Testis (tissue), 3 donors: Measurements from ENCODE around the gene AS3MT. TPM values are rescaled to one million over a fixed set of nuclear protein-coding genes. Genes with fewer than 3 reads are reported as not detected.
"Not testable (repeated sequence)": the region's sequence is repeated elsewhere in the genome, so short reads cannot be mapped to it uniquely, and the experiment has no call there.

Experiments
- DNase-seq: peaks from one replicate; pipeline ENCODE4 v3.0.0-alpha.2; 2019
- H3K27ac ChIP-seq, 2 donors: fragments of 200-600 bp; sonication (generic); one replicate each; pipeline ENCODE4 v1.5.1; 2019
- H3K27me3 ChIP-seq: fragments of 200-600 bp; sonication (generic); one replicate; pipeline ENCODE4 v1.5.1; 2019
- H3K36me3 ChIP-seq: fragments of 200-600 bp; sonication (generic); one replicate; pipeline ENCODE4 v1.5.1; 2017; ENCODE audit warnings: low read depth; ENCODE audit errors: missing control alignments
- H3K4me1 ChIP-seq: fragments of 200-600 bp; sonication (generic); one replicate; pipeline ENCODE4 v1.5.1; 2019
- H3K4me3 ChIP-seq, 2 donors: fragments of 200-600 bp; sonication (generic); one replicate each; pipeline ENCODE4 v1.5.1; 2017 to 2019
- H3K9me3 ChIP-seq: fragments of 200-600 bp; sonication (generic); one replicate; pipeline ENCODE4 v1.5.1; 2017
- POLR2A ChIP-seq: fragments of 450-650 bp; IDR thresholded peaks from one replicate; pipeline ENCODE4 v1.6.1; 2017; ENCODE audit warnings: antibody characterized with exemption, mild to moderate bottlenecking, moderate library complexity
- WGBS, 2 donors: methylation state at CpG; one replicate each; pipeline ENCODE4 v1.1.5; 2018; 5-methylcytosine and 5-hydroxymethylcytosine counted together
- intact Hi-C: fragments of 100-400 bp; cut with DNase I; formaldehyde crosslinking; loops from one replicate; pipeline ENCODE4 v1.15.1; 2023; ENCODE audit warnings: low total_unique reads
- polyA plus RNA-seq: library from polyadenylated mRNA; stranded (reverse); fragments of 350-450 nt; fragmentation: Illumina TruSeq; extraction: RNeasy Lipid Tissue Mini Kit (QIAGEN cat#74804); gene quantifications from one replicate; pipeline ENCODE4 v1.2.3, GENCODE V29; 2014; ENCODE audit warnings: low read depth, low replicate concordance; ENCODE audit not compliant: insufficient read depth
- total RNA-seq, 2 donors: library from RNA; depleted of rRNA; stranded (reverse); fragments of >200 nt; gene quantifications; one replicate each; pipeline ENCODE4 v1.2.3, GENCODE V29; 2016
- TF ChIP-seq, protein P1 (sequence below), 3 experiments: fragments of 450-650 bp in 2 of 3; fragments of 200-600 bp in 1 of 3; sonication (generic) in 1 of 3; IDR thresholded peaks; one replicate each; pipeline ENCODE4 v1.5.1; 2016 to 2019; ENCODE audit warnings: antibody characterized with exemption in 3 of 3, mild to moderate bottlenecking in 2 of 3, moderate library complexity in 1 of 3

Gene AS3MT
- total and polyA plus RNA-seq, 3 donors from 2014 or later = 15.0 to 19.2 (median 18.3) TPM

DNA sequence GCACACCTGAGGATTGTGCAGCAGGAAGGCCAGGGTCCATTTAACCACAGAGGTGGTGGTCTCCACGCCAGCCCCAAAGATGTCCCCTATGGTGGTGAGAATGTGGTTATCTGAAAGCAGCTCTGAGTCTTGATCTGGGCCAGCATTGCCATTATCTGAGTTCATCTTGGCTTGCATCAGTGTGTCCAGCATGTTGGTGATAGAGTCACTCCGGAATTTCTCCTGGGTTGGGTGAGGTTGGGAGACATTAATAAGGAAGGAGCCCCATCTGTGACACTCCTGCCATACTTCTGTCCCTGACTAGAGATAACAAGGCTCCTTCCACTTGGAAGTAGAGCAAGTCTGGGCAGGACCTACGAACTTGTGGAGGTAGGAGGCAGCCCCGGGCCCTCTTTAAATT is 36.3 kb upstream of the AS3MT start:
- 88 to 90% methylated on average over 4 of the region's 4 CpGs for WGBS, 2 donors
- Histone ChIP-seq H3K4me1 (peaks cover 8% of the 10 kb centered on the region), H3K4me3 (no peak overlapping the region), H3K27ac (no peak overlapping the region), H3K27me3 (no peaks in the 10 kb centered on the region), H3K36me3 (no peaks in the 10 kb centered on the region), H3K9me3 (no peaks in the 10 kb centered on the region)
- no peak for TF ChIP-seq POLR2A
- TF ChIP-seq, protein P1, sequence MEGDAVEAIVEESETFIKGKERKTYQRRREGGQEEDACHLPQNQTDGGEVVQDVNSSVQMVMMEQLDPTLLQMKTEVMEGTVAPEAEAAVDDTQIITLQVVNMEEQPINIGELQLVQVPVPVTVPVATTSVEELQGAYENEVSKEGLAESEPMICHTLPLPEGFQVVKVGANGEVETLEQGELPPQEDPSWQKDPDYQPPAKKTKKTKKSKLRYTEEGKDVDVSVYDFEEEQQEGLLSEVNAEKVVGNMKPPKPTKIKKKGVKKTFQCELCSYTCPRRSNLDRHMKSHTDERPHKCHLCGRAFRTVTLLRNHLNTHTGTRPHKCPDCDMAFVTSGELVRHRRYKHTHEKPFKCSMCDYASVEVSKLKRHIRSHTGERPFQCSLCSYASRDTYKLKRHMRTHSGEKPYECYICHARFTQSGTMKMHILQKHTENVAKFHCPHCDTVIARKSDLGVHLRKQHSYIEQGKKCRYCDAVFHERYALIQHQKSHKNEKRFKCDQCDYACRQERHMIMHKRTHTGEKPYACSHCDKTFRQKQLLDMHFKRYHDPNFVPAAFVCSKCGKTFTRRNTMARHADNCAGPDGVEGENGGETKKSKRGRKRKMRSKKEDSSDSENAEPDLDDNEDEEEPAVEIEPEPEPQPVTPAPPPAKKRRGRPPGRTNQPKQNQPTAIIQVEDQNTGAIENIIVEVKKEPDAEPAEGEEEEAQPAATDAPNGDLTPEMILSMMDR (IDR thresholded peaks at IDR 0.05) = no peak
- intact Hi-C loops = loop anchor here (10.0 kb wide), 1 partner anchor 72 kb away; no protein-coding TSS in a partner anchor
- DNase-seq = no peak

DNA sequence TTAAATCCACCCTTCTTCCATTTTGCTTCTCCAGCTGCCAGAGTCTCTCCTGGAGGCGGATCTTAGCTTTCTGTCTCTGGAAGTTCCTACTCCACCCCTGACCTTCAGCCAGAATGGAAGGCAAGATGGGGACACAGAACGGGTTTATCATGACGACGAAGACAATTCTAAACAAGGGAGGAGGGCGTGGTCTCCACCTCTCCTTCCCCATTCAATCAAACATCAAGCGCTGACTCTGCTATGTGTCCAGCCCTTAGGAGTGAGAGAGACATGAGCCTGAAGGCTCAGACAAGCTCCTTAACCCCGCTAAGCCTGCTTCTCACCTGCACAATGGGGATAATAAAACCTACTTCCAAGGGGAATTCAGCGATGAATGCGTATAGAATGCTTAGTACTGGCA is 35.1 kb upstream of the AS3MT start:
- Histone ChIP-seq H3K27me3 (no peaks in the 10 kb centered on the region), H3K4me3 (no peak overlapping the region), H3K36me3 (no peaks in the 10 kb centered on the region), H3K4me1 (peaks cover 8% of the 10 kb centered on the region), H3K27ac (no peak overlapping the region), H3K9me3 (no peaks in the 10 kb centered on the region)
- TF ChIP-seq, protein P1 (IDR thresholded peaks at IDR 0.05) = no peak
- TF ChIP-seq POLR2A = no peak
- DNase-seq = no peak
- 64 to 69% methylated on average over 9 of the region's 9 CpGs for WGBS, 2 donors
- intact Hi-C loops = loop anchor here (10.0 kb wide), 1 partner anchor 71 kb away; no protein-coding TSS in a partner anchor

DNA sequence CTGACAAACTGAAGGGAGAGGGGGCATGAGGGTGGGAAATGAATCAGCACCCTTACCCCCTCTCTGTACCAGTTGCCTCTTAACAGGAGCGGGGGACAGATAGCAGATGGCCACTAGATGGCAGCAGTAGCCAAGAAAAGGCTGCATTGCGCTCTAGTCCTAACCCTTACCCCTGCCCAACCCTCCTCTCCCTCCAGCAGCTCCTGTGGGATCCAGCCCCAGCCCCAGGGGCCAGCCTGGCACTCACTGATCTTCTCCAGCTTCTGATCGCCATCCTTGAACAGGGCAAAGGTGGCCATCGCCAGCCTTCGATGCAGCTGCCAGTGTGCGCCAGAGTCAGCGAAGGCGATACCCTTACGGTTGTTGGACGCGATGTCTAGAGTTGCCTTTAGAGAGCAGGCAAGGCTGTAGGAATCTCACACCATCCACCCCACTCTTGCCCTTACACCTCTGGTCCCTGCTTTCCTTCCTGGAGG is 34.2 kb upstream of the AS3MT start:
- WGBS, 2 donors = 74 to 100% methylated on average over 4 to 11 of the region's 11 CpGs
- intact Hi-C loops = loop anchor here (10.0 kb wide), 1 partner anchor 70 kb away; no protein-coding TSS in a partner anchor

DNA sequence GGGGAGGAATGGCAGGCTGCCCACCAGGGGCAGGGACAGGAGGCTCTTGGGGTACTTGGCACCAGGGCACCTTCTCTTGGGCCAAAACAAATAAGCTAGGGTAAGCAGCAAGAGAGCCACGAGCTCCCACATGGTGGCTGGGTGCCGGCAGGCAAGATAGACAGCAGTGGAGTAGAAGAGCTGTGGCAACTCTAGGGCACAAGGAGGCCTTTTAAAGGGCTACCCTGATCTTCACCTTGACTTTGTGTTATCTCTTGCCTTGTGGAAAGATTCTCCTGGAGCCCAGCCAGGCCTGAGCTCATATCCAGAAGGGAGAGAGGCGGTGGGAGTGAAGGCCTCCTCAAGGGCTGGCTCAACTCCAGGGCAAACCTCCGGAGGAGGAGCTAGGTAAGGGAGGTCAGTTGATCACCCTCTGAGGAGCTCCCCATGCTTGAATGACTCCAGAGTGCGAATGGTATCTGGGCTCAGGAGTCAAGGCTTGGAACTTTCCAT is 32.0 kb upstream of the AS3MT start, which contains the start of gene CYP17A1:
CYP17A1 (minus strand) TSS at position 184 of the 492 bp plus-strand sequence; CDS start at position 132, 52 bp downstream.
- Histone ChIP-seq H3K4me3 (no peak within 1 kb of the TSS), H3K9me3 (no peaks in the 10 kb centered on the region), H3K36me3 (no peaks in the 10 kb centered on the region), H3K27me3 (no peaks in the 10 kb centered on the region), H3K27ac (no peak within 1 kb of the TSS), H3K4me1 (peaks cover 8% of the 10 kb centered on the region)
- TF ChIP-seq, protein P1 (IDR thresholded peaks at IDR 0.05) = no peak
- WGBS, 2 donors = 46 to 68% methylated on average over 5 of the region's 5 CpGs
- intact Hi-C loops = loop anchor here (10.0 kb wide), 1 partner anchor 68 kb away; no protein-coding TSS in a partner anchor
- DNase-seq = peak; percentile 96

More for the DNA sequence above, 34.2 kb upstream of the AS3MT start:
- peaks cover 8% of the 10 kb centered on the region for H3K4me1 ChIP-seq
- no peak overlapping the region for H3K27ac ChIP-seq
- H3K36me3 ChIP-seq = no peaks in the 10 kb centered on the region
- DNase-seq = peak; percentile 87
- H3K27me3 ChIP-seq = no peaks in the 10 kb centered on the region
- H3K9me3 ChIP-seq = no peaks in the 10 kb centered on the region
- TF ChIP-seq, protein P1 (IDR thresholded peaks at IDR 0.05) = peak; percentile 77 to 82 (median 77)
- TF ChIP-seq POLR2A = no peak
- H3K4me3 ChIP-seq = no peak overlapping the region

DNA sequence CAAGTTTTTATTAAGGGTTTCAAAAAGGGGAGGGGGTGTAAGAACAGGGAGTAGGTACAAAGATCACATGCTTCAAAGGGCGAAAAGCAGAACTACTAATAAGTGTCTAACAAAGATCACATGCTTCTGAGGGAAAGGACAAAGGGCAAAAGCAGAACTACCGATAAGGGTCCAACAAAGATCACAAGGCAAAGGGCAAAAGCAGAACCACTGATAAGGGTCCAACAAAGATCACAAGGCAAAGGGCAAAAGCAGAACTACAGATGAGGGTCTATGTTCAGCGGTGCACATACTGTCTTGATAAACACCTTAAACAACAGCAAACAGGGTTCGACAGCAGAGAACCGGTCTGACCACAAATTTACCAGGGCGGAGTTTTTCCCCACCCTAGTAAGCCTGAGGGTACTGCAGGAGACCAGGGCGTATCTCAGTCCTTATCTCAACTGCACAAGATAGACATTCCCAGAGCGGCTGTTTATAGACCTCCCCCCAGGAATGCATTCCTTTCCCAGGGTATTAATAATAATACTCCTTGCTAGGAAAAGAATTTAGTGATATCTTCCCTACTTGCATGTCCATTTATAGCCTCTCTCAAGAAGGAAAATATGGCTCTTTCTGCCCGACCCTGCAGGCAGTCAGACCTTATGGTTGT is 30.9 kb upstream of the AS3MT start:
- not testable (repeated sequence) for H3K9me3 ChIP-seq, H3K4me1 ChIP-seq, H3K27me3 ChIP-seq, DNase-seq, H3K36me3 ChIP-seq, H3K27ac ChIP-seq, H3K4me3 ChIP-seq
- intact Hi-C loops = loop anchor here (10.0 kb wide), 1 partner anchor 66 kb away; no protein-coding TSS in a partner anchor
- 89% methylated on average over 9 of the region's 9 CpGs for WGBS, 2 donors
